ENCODE data around the gene DERL3.

GRCh38 chr22:23845265-23846080, 6.7 kb upstream of the DERL3 start:
- TF ChIP-seq CTCF (IDR thresholded peaks at IDR 0.05), result no peak
- no peak for TF ChIP-seq POLR2A (IDR thresholded peaks at IDR 0.05)

Measured in adrenal gland (tissue), 5 donors.